ENCODE data around the gene TMEM200A.

DNA sequence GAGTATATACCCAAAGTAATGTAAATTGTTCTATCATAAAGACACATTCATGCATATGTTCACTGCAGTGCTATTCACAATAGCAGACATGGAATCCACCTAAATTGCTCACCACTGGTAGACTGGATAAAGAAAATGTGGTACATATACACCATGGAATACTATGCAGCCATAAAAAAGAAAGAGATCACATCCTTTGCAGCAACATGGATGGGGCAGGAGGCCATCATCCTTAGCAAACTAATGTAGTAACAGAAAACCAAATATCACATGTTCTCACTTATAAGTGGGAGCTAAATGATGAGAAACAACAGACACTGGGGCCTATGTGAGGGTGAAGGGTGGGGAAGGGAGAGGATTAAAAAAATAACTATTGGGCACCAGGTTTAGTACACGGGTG lies 11.5 kb upstream of the TMEM200A start:
- TF ChIP-seq, protein P1, sequence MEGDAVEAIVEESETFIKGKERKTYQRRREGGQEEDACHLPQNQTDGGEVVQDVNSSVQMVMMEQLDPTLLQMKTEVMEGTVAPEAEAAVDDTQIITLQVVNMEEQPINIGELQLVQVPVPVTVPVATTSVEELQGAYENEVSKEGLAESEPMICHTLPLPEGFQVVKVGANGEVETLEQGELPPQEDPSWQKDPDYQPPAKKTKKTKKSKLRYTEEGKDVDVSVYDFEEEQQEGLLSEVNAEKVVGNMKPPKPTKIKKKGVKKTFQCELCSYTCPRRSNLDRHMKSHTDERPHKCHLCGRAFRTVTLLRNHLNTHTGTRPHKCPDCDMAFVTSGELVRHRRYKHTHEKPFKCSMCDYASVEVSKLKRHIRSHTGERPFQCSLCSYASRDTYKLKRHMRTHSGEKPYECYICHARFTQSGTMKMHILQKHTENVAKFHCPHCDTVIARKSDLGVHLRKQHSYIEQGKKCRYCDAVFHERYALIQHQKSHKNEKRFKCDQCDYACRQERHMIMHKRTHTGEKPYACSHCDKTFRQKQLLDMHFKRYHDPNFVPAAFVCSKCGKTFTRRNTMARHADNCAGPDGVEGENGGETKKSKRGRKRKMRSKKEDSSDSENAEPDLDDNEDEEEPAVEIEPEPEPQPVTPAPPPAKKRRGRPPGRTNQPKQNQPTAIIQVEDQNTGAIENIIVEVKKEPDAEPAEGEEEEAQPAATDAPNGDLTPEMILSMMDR (IDR thresholded peaks at IDR 0.05): no peak
- TF ChIP-seq SIN3A (IDR thresholded peaks at IDR 0.05; ENCODE audit: borderline replicate concordance, insufficient read depth, low read depth, low read length): no peak
- TF ChIP-seq POLR2AphosphoS5 (IDR thresholded peaks at IDR 0.05; ENCODE audit: low read depth, low read length): no peak

Data from Panc1 (cell line).